IPS-18a (cell line): Measurements from ENCODE around the gene PTF1A.
"Not testable (repeated sequence)": the region's sequence is repeated elsewhere in the genome, so short reads cannot be mapped to it uniquely, and the experiment has no call there.

Experiments used
- H3K27ac ChIP-seq: one replicate; pipeline ENCODE4 v1.5.1; 2013; ENCODE audit warnings: low read length
- H3K27me3 ChIP-seq: one replicate; pipeline ENCODE4 v1.6.1; 2013; ENCODE audit warnings: mild to moderate bottlenecking, low read length; ENCODE audit not compliant: control insufficient read depth, insufficient read depth
- H3K36me3 ChIP-seq: one replicate; pipeline ENCODE4 v1.6.1; 2013; ENCODE audit warnings: low read depth, low read length; ENCODE audit not compliant: control insufficient read depth
- H3K4me1 ChIP-seq: one replicate; pipeline ENCODE4 v1.6.1; 2013; ENCODE audit warnings: low read depth, low read length; ENCODE audit not compliant: control insufficient read depth
- H3K4me3 ChIP-seq: one replicate; pipeline ENCODE4 v1.5.1; 2013; ENCODE audit warnings: low read length
- H3K9ac ChIP-seq: one replicate; pipeline ENCODE4 v1.6.1; 2013; ENCODE audit warnings: mild to moderate bottlenecking, low read length, moderate library complexity
- H3K9me3 ChIP-seq: one replicate; pipeline ENCODE4 v1.6.1; 2013; ENCODE audit warnings: low read depth, low read length; ENCODE audit not compliant: control insufficient read depth

Gene PTF1A

DNA sequence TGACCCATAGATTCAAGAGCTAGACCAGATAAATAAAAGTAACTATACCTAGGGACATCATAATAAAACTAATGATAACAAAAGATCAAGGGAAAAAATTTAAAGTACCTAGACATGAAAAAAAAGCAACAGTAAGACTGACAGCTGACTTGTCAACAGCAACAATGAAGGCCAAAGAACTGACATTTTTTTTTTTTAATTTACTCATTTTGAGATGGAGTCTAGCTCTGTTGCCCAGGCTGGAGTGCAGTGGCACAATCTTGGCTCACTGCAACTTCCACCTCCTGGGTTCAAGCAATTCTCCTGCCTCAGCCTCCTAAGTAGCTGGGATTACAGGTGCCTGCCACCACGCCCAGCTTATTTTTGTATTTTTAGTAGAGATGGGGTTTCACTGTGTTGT lies 49.7 kb downstream of the PTF1A start:
- H3K36me3 ChIP-seq, H3K4me3 ChIP-seq, H3K9ac ChIP-seq, H3K27ac ChIP-seq, H3K9me3 ChIP-seq, H3K27me3 ChIP-seq, H3K4me1 ChIP-seq: not testable (repeated sequence)
